GM23338 (cell line): Measurements from ENCODE around the gene MACIR.

Source experiments
- CREB1 ChIP-seq: fragments of 250-450 bp; sonication (Bioruptor Pico); IDR thresholded peaks from 2 replicates; pipeline ENCODE4 v1.5.0; 2020; ENCODE audit warnings: low read depth, mild to moderate bottlenecking, moderate library complexity
- EZH2 ChIP-seq: fragments of 200-600 bp; sonication (generic); IDR thresholded peaks from one replicate; pipeline ENCODE4 v1.8.0; 2017; ENCODE audit warnings: antibody characterized with exemption, mild to moderate bottlenecking, low read depth; ENCODE audit not compliant: unreplicated experiment
- EZH2phosphoT487 ChIP-seq: fragments of 200-600 bp; sonication (generic); IDR thresholded peaks from one replicate; pipeline ENCODE4 v1.8.1; 2018; ENCODE audit warnings: antibody characterized with exemption; ENCODE audit not compliant: unreplicated experiment
- JUNB ChIP-seq: IDR thresholded peaks from one replicate; pipeline ENCODE4 v1.6.1; 2016; ENCODE audit warnings: antibody characterized with exemption; ENCODE audit not compliant: unreplicated experiment
- POLR2AphosphoS5 ChIP-seq: IDR thresholded peaks from 2 replicates; pipeline ENCODE4 v1.6.1; 2016; ENCODE audit warnings: antibody characterized with exemption, low read depth
- STAT1 ChIP-seq: IDR thresholded peaks from one replicate; pipeline ENCODE4 v1.6.1; 2016; ENCODE audit warnings: antibody characterized with exemption; ENCODE audit not compliant: unreplicated experiment
- ZNF331 ChIP-seq: fragments of 250-450 bp; sonication (Bioruptor Pico); IDR thresholded peaks from 2 replicates; pipeline ENCODE4 v1.5.0; 2020; ENCODE audit warnings: low read depth, mild to moderate bottlenecking, moderate library complexity
- TF ChIP-seq, protein P1 (sequence below), 2 experiments: fragments of 200-600 bp in 1 of 2; sonication (generic) in 1 of 2; conservative IDR thresholded peaks; 2 replicates each; pipeline versions ENCODE4 v1.5.1 to v1.6.1; 2016 to 2017; ENCODE audit warnings: antibody characterized with exemption in 2 of 2, low read depth in 2 of 2, mild to moderate bottlenecking in 2 of 2, moderate library complexity in 1 of 2
- TF ChIP-seq, protein P2 (sequence below): IDR thresholded peaks from one replicate; pipeline ENCODE4 v1.6.1; 2018; ENCODE audit warnings: antibody characterized with exemption; ENCODE audit not compliant: unreplicated experiment
- TF ChIP-seq, protein P3 (sequence below): IDR thresholded peaks from 2 replicates; pipeline ENCODE4 v1.6.1; 2016; ENCODE audit warnings: antibody characterized with exemption

DNA sequence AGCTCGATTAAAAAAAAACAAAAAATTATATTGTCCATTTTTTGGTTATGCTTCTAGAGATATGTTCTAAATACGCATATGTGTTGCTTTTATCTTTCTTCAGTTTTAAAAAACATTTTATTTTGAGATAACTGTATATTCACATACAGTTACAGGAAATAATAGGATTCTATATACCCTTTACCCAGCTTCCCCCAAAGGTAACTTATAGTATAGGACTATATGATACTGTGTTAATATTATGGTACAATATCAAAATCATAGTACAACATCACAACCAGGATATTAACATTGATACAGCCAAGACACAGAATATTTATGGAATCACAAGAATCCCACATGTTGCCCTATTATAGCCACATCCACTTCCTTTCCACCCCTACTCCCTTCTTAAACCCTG lies 9.5 kb upstream of the MACIR start:
- TF ChIP-seq POLR2AphosphoS5 (no peak), EZH2phosphoT487 (no peak), EZH2 (no peak), JUNB (no peak), CREB1 (no peak), ZNF331 (CRISPR knock-in tag) (no peak), STAT1 (no peak)
- TF ChIP-seq, protein P1, sequence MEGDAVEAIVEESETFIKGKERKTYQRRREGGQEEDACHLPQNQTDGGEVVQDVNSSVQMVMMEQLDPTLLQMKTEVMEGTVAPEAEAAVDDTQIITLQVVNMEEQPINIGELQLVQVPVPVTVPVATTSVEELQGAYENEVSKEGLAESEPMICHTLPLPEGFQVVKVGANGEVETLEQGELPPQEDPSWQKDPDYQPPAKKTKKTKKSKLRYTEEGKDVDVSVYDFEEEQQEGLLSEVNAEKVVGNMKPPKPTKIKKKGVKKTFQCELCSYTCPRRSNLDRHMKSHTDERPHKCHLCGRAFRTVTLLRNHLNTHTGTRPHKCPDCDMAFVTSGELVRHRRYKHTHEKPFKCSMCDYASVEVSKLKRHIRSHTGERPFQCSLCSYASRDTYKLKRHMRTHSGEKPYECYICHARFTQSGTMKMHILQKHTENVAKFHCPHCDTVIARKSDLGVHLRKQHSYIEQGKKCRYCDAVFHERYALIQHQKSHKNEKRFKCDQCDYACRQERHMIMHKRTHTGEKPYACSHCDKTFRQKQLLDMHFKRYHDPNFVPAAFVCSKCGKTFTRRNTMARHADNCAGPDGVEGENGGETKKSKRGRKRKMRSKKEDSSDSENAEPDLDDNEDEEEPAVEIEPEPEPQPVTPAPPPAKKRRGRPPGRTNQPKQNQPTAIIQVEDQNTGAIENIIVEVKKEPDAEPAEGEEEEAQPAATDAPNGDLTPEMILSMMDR (conservative IDR thresholded peaks at IDR 0.05; ENCODE audit: low read depth in 2 of 2), result no peak
- TF ChIP-seq, protein P2, sequence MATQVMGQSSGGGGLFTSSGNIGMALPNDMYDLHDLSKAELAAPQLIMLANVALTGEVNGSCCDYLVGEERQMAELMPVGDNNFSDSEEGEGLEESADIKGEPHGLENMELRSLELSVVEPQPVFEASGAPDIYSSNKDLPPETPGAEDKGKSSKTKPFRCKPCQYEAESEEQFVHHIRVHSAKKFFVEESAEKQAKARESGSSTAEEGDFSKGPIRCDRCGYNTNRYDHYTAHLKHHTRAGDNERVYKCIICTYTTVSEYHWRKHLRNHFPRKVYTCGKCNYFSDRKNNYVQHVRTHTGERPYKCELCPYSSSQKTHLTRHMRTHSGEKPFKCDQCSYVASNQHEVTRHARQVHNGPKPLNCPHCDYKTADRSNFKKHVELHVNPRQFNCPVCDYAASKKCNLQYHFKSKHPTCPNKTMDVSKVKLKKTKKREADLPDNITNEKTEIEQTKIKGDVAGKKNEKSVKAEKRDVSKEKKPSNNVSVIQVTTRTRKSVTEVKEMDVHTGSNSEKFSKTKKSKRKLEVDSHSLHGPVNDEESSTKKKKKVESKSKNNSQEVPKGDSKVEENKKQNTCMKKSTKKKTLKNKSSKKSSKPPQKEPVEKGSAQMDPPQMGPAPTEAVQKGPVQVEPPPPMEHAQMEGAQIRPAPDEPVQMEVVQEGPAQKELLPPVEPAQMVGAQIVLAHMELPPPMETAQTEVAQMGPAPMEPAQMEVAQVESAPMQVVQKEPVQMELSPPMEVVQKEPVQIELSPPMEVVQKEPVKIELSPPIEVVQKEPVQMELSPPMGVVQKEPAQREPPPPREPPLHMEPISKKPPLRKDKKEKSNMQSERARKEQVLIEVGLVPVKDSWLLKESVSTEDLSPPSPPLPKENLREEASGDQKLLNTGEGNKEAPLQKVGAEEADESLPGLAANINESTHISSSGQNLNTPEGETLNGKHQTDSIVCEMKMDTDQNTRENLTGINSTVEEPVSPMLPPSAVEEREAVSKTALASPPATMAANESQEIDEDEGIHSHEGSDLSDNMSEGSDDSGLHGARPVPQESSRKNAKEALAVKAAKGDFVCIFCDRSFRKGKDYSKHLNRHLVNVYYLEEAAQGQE, result no peak
- TF ChIP-seq, protein P3, sequence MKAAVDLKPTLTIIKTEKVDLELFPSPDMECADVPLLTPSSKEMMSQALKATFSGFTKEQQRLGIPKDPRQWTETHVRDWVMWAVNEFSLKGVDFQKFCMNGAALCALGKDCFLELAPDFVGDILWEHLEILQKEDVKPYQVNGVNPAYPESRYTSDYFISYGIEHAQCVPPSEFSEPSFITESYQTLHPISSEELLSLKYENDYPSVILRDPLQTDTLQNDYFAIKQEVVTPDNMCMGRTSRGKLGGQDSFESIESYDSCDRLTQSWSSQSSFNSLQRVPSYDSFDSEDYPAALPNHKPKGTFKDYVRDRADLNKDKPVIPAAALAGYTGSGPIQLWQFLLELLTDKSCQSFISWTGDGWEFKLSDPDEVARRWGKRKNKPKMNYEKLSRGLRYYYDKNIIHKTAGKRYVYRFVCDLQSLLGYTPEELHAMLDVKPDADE, result no peak
